ENCODE data around the gene GNL2. TPM values are rescaled to one million over a fixed set of nuclear protein-coding genes. Genes with fewer than 3 reads are reported as not detected.
"Not testable (repeated sequence)": the region's sequence is repeated elsewhere in the genome, so short reads cannot be mapped to it uniquely, and the experiment has no call there.

Gene GNL2
- total RNA-seq, 4 donors from 2014 or later = 15.9 to 1,081 (median 52.9) TPM

DNA sequence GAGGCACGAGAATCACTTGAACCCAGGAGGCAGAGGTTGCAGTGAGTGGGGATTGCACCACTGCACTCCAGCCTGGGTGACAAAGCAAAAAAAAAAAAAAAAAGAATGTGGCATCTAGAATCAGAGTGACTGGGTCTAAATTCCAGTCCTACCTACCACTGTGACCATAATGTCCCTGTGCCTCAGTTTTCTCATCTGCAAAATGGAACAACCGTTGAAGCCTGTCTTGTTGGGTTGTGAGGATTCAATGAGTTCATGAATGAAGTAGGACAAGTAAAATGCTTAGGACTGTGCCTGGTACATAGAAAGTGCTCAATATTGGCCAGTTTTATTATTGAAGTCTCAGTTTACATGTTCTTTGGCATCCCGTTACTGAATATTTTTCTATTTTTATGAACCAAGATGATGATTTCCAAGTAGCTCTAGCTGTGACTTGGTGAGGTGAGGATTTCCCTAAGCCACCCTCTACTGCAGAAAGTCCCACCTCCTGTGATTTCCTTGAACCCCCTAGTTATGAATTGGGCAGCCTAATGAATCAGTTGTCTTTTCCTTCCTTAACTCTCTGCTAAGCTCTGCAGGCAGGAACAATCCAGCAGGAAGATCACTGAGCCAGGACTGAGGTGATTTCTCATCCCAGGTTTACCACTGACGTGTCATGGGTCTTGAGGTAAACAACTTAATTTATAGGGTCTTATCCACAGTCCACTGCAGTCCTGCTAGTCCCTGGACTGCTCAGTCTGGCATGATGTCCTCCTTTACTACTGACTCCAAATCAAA is 62.2 kb downstream of the GNL2 start:
- Histone ChIP-seq H3K27me3 (no peaks in the 10 kb centered on the region), H3K4me1 (peaks cover 0 to 4% of the 10 kb centered on the region in 2 donors), H3K36me3 (no peaks in the 10 kb centered on the region), H3K27ac (peak overlapping the region in 1 of 2 donors; percentile 57), H3K4me3 (no peak overlapping the region), H3K9me3 (no peaks in the 10 kb centered on the region)
- DNase-seq = no peak
- no peak for TF ChIP-seq POLR2A (IDR thresholded peaks at IDR 0.05)
- TF ChIP-seq, protein P1, sequence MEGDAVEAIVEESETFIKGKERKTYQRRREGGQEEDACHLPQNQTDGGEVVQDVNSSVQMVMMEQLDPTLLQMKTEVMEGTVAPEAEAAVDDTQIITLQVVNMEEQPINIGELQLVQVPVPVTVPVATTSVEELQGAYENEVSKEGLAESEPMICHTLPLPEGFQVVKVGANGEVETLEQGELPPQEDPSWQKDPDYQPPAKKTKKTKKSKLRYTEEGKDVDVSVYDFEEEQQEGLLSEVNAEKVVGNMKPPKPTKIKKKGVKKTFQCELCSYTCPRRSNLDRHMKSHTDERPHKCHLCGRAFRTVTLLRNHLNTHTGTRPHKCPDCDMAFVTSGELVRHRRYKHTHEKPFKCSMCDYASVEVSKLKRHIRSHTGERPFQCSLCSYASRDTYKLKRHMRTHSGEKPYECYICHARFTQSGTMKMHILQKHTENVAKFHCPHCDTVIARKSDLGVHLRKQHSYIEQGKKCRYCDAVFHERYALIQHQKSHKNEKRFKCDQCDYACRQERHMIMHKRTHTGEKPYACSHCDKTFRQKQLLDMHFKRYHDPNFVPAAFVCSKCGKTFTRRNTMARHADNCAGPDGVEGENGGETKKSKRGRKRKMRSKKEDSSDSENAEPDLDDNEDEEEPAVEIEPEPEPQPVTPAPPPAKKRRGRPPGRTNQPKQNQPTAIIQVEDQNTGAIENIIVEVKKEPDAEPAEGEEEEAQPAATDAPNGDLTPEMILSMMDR (IDR thresholded peaks at IDR 0.05) = no peak
- intact Hi-C loops (cut with DNase I; ENCODE audit: low total_unique reads) = no loop called here

DNA sequence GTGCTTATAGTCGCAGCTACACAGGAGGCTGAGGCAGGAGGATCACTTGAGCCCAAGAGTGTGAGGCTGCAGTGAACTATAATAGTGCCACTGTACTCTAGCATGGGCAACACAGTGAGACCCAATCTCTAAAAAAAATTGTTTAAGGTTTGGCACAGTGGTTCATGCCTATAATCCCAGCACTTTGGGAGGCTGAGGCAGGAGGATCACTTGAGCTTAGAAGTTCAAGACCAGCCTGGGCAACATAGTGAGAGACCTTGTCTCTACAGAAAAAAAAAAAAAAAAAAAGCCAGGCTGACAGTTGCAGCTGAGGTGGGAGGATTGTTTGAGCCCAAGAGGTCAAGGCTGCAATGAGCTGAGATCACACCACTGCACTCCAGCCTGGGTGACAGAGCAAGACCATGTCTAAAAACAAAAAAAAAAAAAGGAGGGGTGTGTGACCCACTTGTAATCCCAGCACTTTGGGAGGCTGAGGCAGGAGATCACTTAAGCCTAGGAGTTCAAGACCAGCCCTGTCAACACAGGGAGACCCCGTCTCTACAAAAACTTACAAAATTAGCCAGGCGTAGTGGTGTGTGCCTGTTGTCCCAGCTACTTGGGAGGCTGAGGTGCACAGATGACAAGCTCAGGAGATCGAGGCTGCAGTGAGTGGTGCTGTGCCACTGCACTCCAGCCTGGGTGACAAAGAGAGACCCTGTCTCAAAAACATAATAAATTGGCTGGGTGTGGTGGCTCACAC is 63.1 kb downstream of the GNL2 start:
- DNase-seq; intact Hi-C loops (cut with DNase I; ENCODE audit: low total_unique reads); H3K9me3 ChIP-seq; H3K36me3 ChIP-seq; H3K4me1 ChIP-seq; H3K4me3 ChIP-seq; H3K27ac ChIP-seq; H3K27me3 ChIP-seq: not testable (repeated sequence)

DNA sequence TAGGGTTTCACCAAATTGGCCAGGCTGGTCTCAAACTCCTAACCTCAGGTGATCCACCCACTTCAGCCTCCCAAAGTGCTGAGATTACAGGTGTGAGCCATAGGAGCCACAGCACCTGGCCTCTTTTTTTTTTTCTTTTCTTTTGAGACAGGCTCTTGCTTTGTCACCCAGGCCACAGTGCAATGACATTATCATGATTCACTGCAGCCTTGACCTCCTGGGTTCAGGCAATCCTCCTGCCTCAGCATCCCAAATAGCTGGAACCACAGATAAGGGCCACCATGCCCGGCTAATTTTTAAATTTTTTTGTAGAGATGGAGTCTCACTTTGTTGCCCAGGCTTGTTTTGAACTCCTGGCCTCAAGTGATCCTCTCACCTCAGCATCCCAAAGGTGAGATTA is 65.8 kb downstream of the GNL2 start:
- DNase-seq; H3K27ac ChIP-seq; H3K36me3 ChIP-seq; H3K4me1 ChIP-seq; intact Hi-C loops (cut with DNase I; ENCODE audit: low total_unique reads); H3K4me3 ChIP-seq; H3K9me3 ChIP-seq; H3K27me3 ChIP-seq: not testable (repeated sequence)

DNA sequence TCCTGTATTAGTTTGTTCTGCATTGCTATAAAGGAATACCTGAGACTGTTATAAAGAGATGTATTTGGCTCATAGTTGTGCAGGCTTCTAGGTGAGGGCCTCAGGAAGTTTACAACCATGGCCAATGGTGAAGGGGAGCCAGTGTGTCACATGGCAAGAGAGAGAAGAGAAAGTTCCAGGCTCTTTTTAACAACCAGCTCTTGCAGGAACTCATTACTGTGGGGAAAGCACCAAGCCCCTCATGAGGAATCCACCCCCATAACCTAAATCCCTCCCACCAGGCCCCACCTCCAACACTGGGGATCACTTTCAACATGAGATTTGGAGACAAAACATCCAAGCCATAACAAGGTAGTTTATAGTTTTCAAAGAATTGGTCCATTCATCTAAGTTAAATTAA is 76.1 kb downstream of the GNL2 start:
- no peak for TF ChIP-seq POLR2A (IDR thresholded peaks at IDR 0.05)
- TF ChIP-seq, protein P1 (IDR thresholded peaks at IDR 0.05) = no peak
- intact Hi-C loops (cut with DNase I; ENCODE audit: low total_unique reads) = no loop called here

DNA sequence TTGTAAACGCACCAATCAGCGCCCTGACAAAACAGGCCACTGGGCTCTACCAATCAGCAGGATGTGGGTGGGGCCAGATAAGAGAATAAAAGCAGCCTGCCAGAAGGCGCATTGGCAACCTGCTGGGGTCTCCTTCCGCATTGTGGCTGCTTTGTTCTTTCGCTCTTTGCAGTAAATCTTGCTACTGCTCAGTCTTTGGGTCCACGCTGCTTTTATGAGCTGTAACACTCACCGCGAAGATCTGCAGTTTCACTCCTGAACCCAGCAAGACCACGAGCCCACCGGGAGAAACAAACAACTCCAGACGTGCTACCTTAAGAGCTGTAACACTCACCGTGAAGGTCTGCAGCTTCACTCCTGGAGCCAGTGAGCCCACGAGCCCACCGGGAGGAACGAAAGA is 76.8 kb downstream of the GNL2 start:
- H3K27ac ChIP-seq; intact Hi-C loops (cut with DNase I; ENCODE audit: low total_unique reads); H3K4me1 ChIP-seq; H3K4me3 ChIP-seq; DNase-seq; H3K27me3 ChIP-seq; H3K36me3 ChIP-seq; H3K9me3 ChIP-seq: not testable (repeated sequence)

More for the DNA sequence above, 76.1 kb downstream of the GNL2 start:
- no peaks in the 10 kb centered on the region for H3K4me1 ChIP-seq
- no peaks in the 10 kb centered on the region for H3K9me3 ChIP-seq
- no peak for DNase-seq
- H3K36me3 ChIP-seq = no peaks in the 10 kb centered on the region
- H3K27me3 ChIP-seq = no peaks in the 10 kb centered on the region
- no peak overlapping the region for H3K27ac ChIP-seq
- H3K4me3 ChIP-seq = no peak overlapping the region

DNA sequence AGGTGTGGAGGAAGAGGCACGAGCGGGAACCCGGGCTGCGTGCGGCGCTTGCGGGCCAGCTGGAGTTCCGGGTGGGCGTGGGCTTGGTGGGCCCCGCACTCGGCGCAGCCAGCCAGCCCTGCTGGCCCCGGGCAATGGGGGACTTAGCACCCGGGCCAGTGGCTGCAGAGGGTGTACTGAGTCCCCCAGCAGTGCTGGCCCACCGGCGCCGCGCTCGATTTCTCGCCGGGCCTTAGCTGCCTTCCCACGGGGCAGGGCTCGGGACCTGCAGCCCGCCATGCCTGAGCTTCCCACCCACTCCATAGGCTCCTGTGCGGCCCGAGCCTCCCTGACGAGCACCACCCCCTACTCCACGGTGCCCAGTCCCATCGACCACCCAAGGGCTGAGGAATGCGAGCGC is 77.5 kb downstream of the GNL2 start:
- intact Hi-C loops (cut with DNase I; ENCODE audit: low total_unique reads); DNase-seq; H3K27ac ChIP-seq; H3K27me3 ChIP-seq; H3K9me3 ChIP-seq; H3K4me1 ChIP-seq; H3K4me3 ChIP-seq; H3K36me3 ChIP-seq: not testable (repeated sequence)

DNA sequence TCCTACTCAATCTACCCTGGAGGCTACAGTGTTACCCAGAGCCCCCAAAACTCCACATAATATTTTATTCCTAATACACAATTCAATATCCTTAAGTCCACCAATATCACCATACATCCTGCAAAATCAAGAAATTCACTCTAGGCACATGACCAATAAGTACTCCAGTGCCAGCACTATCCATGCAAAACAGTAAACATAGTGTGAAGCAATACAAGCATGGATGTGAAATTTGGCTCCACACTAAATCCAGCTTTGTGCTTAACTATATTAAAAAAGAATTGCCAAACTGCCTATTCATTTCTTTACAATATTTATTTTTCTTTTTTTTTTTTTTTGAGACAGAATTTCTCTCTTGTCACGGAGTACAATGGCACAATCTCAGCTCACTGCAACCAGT is 78.2 kb downstream of the GNL2 start:
- no peaks in the 10 kb centered on the region for H3K9me3 ChIP-seq
- no peak for DNase-seq
- intact Hi-C loops (cut with DNase I; ENCODE audit: low total_unique reads) = no loop called here
- no peak overlapping the region for H3K27ac ChIP-seq
- TF ChIP-seq POLR2A (IDR thresholded peaks at IDR 0.05) = no peak
- TF ChIP-seq, protein P1 (IDR thresholded peaks at IDR 0.05) = no peak
- no peaks in the 10 kb centered on the region for H3K27me3 ChIP-seq
- no peaks in the 10 kb centered on the region for H3K36me3 ChIP-seq
- H3K4me1 ChIP-seq = peaks cover 0 to 7% of the 10 kb centered on the region in 2 donors
- no peak overlapping the region for H3K4me3 ChIP-seq
